ENCODE measurements around the gene ATP5F1E.

The ATP5F1E gene

DNA sequence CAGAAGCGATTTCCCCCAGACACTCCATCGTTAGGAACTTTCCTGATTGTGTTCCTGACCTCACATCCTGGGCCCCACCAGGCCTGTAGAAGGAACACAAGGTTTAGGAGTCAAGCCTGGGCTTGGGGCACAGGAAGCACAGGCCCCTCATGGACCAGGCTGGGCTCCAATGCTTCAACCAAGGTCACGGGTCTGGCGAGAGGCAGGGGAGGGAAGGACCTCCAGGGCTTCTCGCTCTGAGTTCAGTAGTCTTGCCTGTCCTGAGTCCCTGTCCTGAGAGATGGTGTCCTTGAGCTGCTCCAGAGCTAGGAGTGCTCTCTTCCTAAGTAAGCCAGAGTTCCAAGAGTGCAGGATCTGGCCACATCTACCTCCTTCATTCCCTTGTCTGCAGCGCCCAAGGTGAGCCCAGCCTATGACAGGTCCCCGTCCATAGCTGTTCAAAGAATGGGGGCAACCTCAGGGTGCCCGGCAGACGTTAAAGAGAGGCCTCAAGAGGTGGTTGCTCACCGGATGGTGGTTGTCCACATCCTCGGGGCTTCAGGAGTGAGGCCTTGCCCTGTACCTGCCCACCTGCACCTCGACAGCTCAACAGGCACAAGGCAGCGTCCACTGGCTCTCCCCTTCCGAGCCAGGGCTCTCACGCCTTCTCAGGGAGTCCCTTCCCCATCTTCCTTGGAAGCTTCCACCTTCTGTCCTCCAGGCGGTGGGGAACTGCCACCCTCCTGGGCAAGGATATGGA, 14.5 kb downstream of the ATP5F1E start:
- H3K4me3 ChIP-seq (replicated peaks; ENCODE audit: low read depth, low read length): no peak overlapping the region
- TF ChIP-seq, protein P1, sequence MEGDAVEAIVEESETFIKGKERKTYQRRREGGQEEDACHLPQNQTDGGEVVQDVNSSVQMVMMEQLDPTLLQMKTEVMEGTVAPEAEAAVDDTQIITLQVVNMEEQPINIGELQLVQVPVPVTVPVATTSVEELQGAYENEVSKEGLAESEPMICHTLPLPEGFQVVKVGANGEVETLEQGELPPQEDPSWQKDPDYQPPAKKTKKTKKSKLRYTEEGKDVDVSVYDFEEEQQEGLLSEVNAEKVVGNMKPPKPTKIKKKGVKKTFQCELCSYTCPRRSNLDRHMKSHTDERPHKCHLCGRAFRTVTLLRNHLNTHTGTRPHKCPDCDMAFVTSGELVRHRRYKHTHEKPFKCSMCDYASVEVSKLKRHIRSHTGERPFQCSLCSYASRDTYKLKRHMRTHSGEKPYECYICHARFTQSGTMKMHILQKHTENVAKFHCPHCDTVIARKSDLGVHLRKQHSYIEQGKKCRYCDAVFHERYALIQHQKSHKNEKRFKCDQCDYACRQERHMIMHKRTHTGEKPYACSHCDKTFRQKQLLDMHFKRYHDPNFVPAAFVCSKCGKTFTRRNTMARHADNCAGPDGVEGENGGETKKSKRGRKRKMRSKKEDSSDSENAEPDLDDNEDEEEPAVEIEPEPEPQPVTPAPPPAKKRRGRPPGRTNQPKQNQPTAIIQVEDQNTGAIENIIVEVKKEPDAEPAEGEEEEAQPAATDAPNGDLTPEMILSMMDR (IDR thresholded peaks at IDR 0.05; ENCODE audit: low read length, missing control alignments): no peak
- DNase-seq (ENCODE audit: low read depth): no peak

DNA sequence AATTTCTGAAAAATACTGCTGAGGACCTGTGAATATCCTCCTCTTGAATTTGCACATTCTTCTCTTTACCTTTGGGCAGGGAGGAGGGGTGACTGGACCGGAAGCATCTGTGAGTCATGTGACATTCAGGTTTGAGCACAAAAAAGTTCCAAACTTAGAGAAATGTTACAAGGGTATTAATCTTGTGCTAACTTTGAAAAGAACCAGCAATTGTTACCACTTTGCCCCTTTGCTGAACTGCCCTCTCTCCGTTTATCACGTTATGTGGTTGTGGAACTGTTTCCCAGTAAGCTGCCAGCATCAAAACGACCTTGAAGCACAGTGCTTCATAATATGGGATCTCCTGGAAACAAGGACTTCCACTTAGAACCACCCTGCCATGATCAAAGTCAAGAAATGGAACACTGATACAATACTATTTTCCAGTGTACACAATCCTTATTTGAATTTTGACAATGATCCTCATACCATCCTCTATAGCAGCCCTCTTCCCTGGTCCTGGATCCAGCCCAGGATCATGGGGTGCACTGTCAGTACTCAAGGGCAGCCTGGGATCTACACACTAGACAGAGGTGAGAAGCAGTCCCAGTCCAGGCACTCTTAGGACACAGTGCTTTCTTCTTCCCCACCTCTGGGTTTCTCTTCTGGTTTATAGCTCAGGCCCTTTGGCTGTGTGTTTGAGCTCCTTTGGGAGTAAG, 15.2 kb downstream of the ATP5F1E start:
- no peak for DNase-seq (ENCODE audit: low read depth)
- no peak overlapping the region for H3K4me3 ChIP-seq (replicated peaks; ENCODE audit: low read depth, low read length)
- TF ChIP-seq, protein P1 (IDR thresholded peaks at IDR 0.05; ENCODE audit: low read length, missing control alignments): no peak

DNA sequence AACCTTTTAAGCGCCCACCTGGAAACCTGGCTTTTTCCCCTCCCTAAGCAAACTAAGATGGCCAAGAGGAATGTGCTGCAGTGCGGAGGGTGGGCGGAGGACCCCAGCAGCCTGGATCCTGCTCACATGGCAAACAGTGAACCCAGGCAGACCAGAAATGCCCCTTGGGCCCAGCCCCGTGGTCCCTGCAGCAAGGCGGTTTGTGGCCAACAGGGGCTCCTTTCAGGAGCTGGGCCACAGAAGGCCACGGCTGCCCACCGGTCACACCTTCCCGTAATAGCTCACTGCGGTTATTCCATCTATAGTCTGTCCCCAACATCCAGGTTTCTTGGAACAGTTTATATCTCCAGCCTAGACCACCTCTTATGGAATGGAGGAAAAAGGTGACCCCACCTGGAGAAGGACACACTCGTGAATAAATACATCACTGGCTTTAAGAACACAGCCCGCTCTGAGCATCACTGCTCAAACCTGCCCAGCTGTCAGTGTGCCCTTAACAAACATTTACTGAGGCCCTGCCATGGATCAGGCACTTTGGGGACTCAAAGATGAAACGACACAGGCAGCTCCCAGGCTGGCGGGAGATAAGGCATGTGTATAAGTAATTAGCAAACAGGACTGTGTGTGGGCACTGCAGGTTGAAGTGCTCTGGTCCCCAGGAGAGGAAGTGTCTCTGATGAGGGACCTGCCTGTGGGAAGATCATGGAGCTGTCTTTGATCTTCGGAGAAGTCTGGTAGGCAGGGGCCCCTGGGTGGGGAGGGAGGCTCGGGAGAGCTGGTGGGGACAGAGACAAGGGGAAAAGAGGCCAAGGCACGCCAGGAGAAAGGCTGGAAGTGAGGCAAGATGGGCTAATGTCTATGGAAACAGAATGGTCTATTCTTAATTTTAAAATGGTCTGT, 16.1 kb downstream of the ATP5F1E start:
- H3K4me3 ChIP-seq (replicated peaks; ENCODE audit: low read depth, low read length): no peak overlapping the region
- TF ChIP-seq, protein P1 (IDR thresholded peaks at IDR 0.05; ENCODE audit: low read length, missing control alignments): no peak
- no peak for DNase-seq (ENCODE audit: low read depth)

DNA sequence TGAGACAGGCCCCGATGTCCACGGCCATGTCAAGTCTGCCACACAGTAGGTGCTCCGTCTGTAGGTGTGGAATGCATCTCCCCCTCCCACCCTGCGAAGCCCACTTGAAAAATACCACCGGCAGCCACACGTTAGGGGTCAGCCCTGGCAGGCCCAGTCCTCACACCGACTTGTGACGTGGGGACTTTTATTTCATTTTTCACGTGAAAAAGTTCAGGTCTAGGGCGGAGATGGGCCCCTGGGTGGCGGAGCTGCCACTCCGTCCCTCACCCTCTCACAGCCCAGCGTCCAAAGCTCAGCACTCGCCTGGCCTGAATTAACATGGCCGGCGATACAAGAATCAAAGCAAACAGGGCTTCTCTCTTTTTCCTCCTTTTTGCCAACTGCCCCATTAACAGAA, 16.7 kb downstream of the ATP5F1E start:
- DNase-seq (ENCODE audit: low read depth): no peak
- H3K4me3 ChIP-seq (replicated peaks; ENCODE audit: low read depth, low read length): no peak overlapping the region
- TF ChIP-seq, protein P1 (IDR thresholded peaks at IDR 0.05; ENCODE audit: low read length, missing control alignments): no peak

DNA sequence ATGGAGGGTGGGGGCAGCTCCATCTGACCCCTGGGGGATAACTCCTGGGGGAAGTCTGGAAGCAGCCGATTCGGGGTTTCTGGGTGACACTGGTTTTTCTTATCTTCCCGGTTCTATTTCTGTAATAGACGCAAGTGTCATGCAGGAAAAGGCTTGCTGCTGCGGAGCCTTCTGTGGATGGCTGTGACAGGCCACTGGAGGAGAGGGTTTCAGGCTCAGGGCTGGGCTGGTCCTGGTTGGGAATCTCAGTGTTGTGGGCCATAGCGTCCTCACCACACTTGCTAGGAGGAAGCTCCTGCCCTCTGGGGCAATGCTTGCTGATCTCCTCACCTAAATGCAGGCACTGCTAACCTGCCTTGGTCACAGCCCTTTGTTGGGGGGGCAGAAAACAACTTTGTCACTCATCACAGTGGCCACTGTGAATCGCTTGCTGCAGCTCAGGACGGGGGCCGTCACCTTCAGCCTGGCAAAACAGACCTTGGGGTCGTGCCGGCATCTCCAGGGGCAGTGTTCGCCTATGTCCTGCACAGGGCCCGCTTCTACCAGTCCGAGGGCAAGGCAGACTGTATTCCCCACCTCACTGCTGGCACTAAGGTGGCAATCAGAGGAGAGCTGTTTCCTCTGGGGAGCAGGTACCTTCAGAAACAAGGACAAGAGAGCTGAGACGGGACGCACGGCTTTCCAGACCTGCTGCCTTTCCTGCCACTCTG, 17.3 kb downstream of the ATP5F1E start:
- TF ChIP-seq, protein P1 (IDR thresholded peaks at IDR 0.05; ENCODE audit: low read length, missing control alignments): no peak
- no peak overlapping the region for H3K4me3 ChIP-seq (replicated peaks; ENCODE audit: low read depth, low read length)
- no peak for DNase-seq (ENCODE audit: low read depth)

DNA sequence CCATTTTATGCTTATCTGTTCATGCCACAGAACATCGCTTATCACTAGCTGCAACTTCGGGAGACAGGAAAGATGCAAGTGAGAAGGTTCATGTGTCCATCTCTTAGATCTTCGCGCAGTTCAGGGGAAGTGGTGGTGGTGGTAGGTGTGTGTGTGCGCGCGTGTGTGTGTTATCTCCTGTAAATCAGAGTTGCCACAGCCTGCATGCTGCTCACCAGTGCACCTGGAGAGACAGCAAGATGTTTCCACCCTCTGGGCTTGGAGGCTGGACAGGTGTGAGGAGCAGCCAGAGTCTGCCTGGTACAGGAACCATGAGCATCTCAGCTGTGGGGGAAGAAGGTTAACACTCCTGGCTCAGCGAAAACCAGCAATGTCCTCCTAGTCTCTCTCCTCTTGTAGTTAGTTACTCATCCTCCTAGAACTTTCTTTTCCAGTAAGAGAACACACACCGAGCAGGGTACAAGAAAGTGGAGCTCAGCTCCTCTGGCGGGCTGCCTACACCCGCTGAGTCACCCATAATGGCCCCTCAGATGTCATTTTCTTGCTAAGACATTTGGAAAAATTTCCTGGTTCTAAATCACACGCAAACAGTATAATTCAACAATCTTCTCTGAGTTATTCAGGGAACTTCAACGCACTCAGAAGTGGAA, 18.1 kb downstream of the ATP5F1E start:
- TF ChIP-seq, protein P1 (IDR thresholded peaks at IDR 0.05; ENCODE audit: low read length, missing control alignments): no peak
- H3K4me3 ChIP-seq (replicated peaks; ENCODE audit: low read depth, low read length): no peak overlapping the region
- no peak for DNase-seq (ENCODE audit: low read depth)
